H1 (cell line): ENCODE measurements around the gene ZNF143. TPM values are rescaled to one million over a fixed set of nuclear protein-coding genes. Genes with fewer than 3 reads are reported as not detected.

Source experiments
- CTCF ChIA-PET: fragments of 300-600 bp; sonication (Branson Sonifier 250); formaldehyde crosslinking; loops from one replicate; lab custom pipeline; 2021; ENCODE audit not compliant: partially characterized antibody; lab: Charles Lee
- POLR2A ChIA-PET: fragments of 300-600 bp; sonication (Branson Sonifier 250); formaldehyde crosslinking; loops from one replicate; lab custom pipeline; 2021; ENCODE audit warnings: inconsistent platforms; ENCODE audit not compliant: partially characterized antibody; lab: Charles Lee
- DNase-seq, 2 experiments: peaks; one replicate each; pipeline versions ENCODE4 v3.0.0 to v3.0.0-alpha.2; 2010 to 2022; ENCODE audit warnings: low spot score in 2 of 2, low read depth in 1 of 2, mixed read lengths in 1 of 2
- FAIRE-seq: peaks from 2 replicates; lab custom pipeline; 2011; peaks lifted over from hg19 to GRCh38; lab: Jason Lieb, UNC
- H2AFZ ChIP-seq: 2 replicates; pipeline ENCODE4 v1.8.1; 2012; ENCODE audit warnings: low read length, inconsistent platforms
- H2AK5ac ChIP-seq: 2 replicates; pipeline ENCODE4 v1.6.1; 2013; ENCODE audit warnings: low read depth, low read length
- H2BK120ac ChIP-seq: replicated peaks from 2 replicates; pipeline ENCODE3; 2013; ENCODE audit warnings: low read depth, low read length, inconsistent platforms
- H2BK12ac ChIP-seq: 2 replicates; pipeline ENCODE4 v1.6.1; 2013; ENCODE audit warnings: low read depth, low read length
- H2BK15ac ChIP-seq: 2 replicates; pipeline ENCODE4 v1.6.1; 2013; ENCODE audit warnings: low read length
- H2BK20ac ChIP-seq: 2 replicates; pipeline ENCODE4 v1.6.1; 2013; ENCODE audit warnings: low read length
- H2BK5ac ChIP-seq: 2 replicates; pipeline ENCODE4 v1.6.1; 2013; ENCODE audit warnings: low read depth, low read length
- H3K14ac ChIP-seq: 2 replicates; pipeline ENCODE4 v1.6.1; 2013; ENCODE audit warnings: inconsistent platforms; ENCODE audit not compliant: insufficient read length
- H3K18ac ChIP-seq: 2 replicates; pipeline ENCODE4 v1.6.1; 2013; ENCODE audit warnings: low read length; ENCODE audit errors: extremely low read depth
- H3K23ac ChIP-seq: 2 replicates; pipeline ENCODE4 v1.6.1; 2013; ENCODE audit warnings: inconsistent platforms; ENCODE audit not compliant: insufficient read length
- H3K23me2 ChIP-seq: 2 replicates; pipeline ENCODE4 v1.6.1; 2013; ENCODE audit warnings: low read depth, low read length
- H3K27ac ChIP-seq: 2 replicates; pipeline ENCODE4 v1.6.1; 2011; ENCODE audit warnings: low read depth, low read length, inconsistent platforms
- H3K27me3 ChIP-seq, 4 experiments: replicated peaks in 1 of 4; 1 replicate in 1 of 4; 2 replicates in 3 of 4; pipeline versions ENCODE4 v1.6.1 to v1.8.1; 2011 to 2013; ENCODE audit warnings: low read length in 3 of 4, mild to moderate bottlenecking in 3 of 4, inconsistent platforms in 2 of 4, mixed read lengths in 2 of 4, moderate library complexity in 1 of 4; ENCODE audit not compliant: control insufficient read depth in 3 of 4, insufficient read depth in 3 of 4; ENCODE audit errors: extremely low read depth in 1 of 4
- H3K36me3 ChIP-seq, 4 experiments: 2 replicates each; pipeline versions ENCODE4 v1.6.1 to v1.8.1; 2011 to 2013; ENCODE audit warnings: mild to moderate bottlenecking in 4 of 4, low read length in 3 of 4, moderate library complexity in 2 of 4, control low read depth in 1 of 4, inconsistent platforms in 1 of 4; ENCODE audit not compliant: insufficient read depth in 4 of 4, control insufficient read depth in 2 of 4
- H3K4ac ChIP-seq: replicated peaks from 2 replicates; pipeline ENCODE3; 2013; ENCODE audit warnings: low read length, low read depth, mixed read lengths, inconsistent platforms; ENCODE audit not compliant: insufficient read length
- H3K4me1 ChIP-seq, 4 experiments: replicated peaks in 1 of 4; 1 replicate in 1 of 4; 2 replicates in 3 of 4; pipeline versions ENCODE4 v1.6.1 to v1.8.1; 2011 to 2013; ENCODE audit warnings: low read length in 3 of 4, inconsistent platforms in 2 of 4, mixed read lengths in 1 of 4; ENCODE audit not compliant: insufficient read depth in 4 of 4, control insufficient read depth in 3 of 4
- H3K4me2 ChIP-seq, 2 experiments: 2 replicates each; pipeline versions ENCODE4 v1.6.1 to v1.8.1; 2011 to 2013; ENCODE audit warnings: low read depth in 2 of 2, low read length in 2 of 2, control low read depth in 1 of 2, inconsistent platforms in 1 of 2, mild to moderate bottlenecking in 1 of 2; ENCODE audit not compliant: insufficient read depth in 1 of 2
- H3K4me3 ChIP-seq, 4 experiments: fragments of 200-600, 300-600 bp in 1 of 4; sonication (generic), shearing (Covaris generic), sonication (Bioruptor Twin) in 1 of 4; 2 replicates each; pipeline versions ENCODE4 v1.5.1 to v1.8.1; 2011 to 2016; ENCODE audit warnings: low read length in 4 of 4, low read depth in 3 of 4, control low read depth in 2 of 4, inconsistent platforms in 2 of 4, mild to moderate bottlenecking in 2 of 4, mixed read lengths in 1 of 4, moderate library complexity in 1 of 4; ENCODE audit not compliant: insufficient read depth in 2 of 4; ENCODE audit errors: extremely low read depth in 1 of 4
- H3K56ac ChIP-seq: replicated peaks from 2 replicates; pipeline ENCODE3; 2013; ENCODE audit warnings: low read depth, mild to moderate bottlenecking, mixed read lengths, low read length, inconsistent platforms; ENCODE audit not compliant: insufficient read length
- H3K79me1 ChIP-seq: 2 replicates; pipeline ENCODE4 v1.6.1; 2013; ENCODE audit warnings: low read depth, low read length, control low read depth
- H3K79me2 ChIP-seq, 2 experiments: 2 replicates each; pipeline versions ENCODE4 v1.6.1 to v1.8.1; 2012 to 2013; ENCODE audit warnings: low read length in 2 of 2, mild to moderate bottlenecking in 2 of 2, inconsistent platforms in 1 of 2; ENCODE audit not compliant: insufficient read depth in 2 of 2, control insufficient read depth in 1 of 2
- H3K9ac ChIP-seq, 4 experiments: replicated peaks in 1 of 4; 1 replicate in 1 of 4; 2 replicates in 3 of 4; pipeline versions ENCODE4 v1.6.1 to v1.8.1; 2011 to 2013; ENCODE audit warnings: low read depth in 3 of 4, low read length in 3 of 4, control low read depth in 2 of 4, mild to moderate bottlenecking in 2 of 4, moderate library complexity in 2 of 4, inconsistent platforms in 1 of 4; ENCODE audit errors: extremely low read depth in 1 of 4
- H3K9me3 ChIP-seq, 2 experiments: 2 replicates each; pipeline versions ENCODE4 v1.6.1 to v1.8.1; 2012 to 2013; ENCODE audit warnings: mild to moderate bottlenecking in 2 of 2, moderate library complexity in 2 of 2, control low read depth in 1 of 2, inconsistent platforms in 1 of 2, low read depth in 1 of 2, low read length in 1 of 2, mixed read lengths in 1 of 2; ENCODE audit not compliant: insufficient read depth in 2 of 2
- H4K20me1 ChIP-seq, 2 experiments: replicated peaks in 1 of 2; 2 replicates each; pipeline versions ENCODE3 to v1.8.1; 2011 to 2013; ENCODE audit warnings: inconsistent platforms in 2 of 2, low read length in 2 of 2, mild to moderate bottlenecking in 1 of 2; ENCODE audit not compliant: insufficient read depth in 2 of 2, control insufficient read depth in 1 of 2
- H4K5ac ChIP-seq: 2 replicates; pipeline ENCODE4 v1.6.1; 2013; ENCODE audit warnings: low read length, low read depth, mixed read lengths, inconsistent platforms; ENCODE audit not compliant: insufficient read length
- H4K8ac ChIP-seq: 2 replicates; pipeline ENCODE4 v1.8.0; 2013; ENCODE audit warnings: mild to moderate bottlenecking, moderate library complexity, low read length, inconsistent platforms; ENCODE audit not compliant: insufficient read depth; ENCODE audit errors: extremely low read depth
- H4K91ac ChIP-seq: replicated peaks from 2 replicates; pipeline ENCODE3; 2013; ENCODE audit warnings: low read length, mixed read lengths, inconsistent platforms; ENCODE audit not compliant: insufficient read length
- CTCF ChIP-seq, 3 experiments: IDR thresholded peaks; 1 replicate in 2 of 3; 2 replicates in 1 of 3; pipeline versions ENCODE4 v1.5.1 to v1.6.1; 2011; ENCODE audit warnings: low read length in 3 of 3, mild to moderate bottlenecking in 3 of 3, inconsistent platforms in 2 of 3, low read depth in 1 of 3, moderate library complexity in 1 of 3; ENCODE audit not compliant: insufficient read depth in 1 of 3; ENCODE audit errors: control extremely low read depth in 1 of 3
- KDM4A ChIP-seq: IDR thresholded peaks from one replicate; pipeline ENCODE4 v1.7.1; 2012; ENCODE audit warnings: low read depth, mild to moderate bottlenecking, moderate library complexity, low read length, inconsistent platforms; ENCODE audit not compliant: severe bottlenecking
- POLR2A ChIP-seq, 2 experiments: IDR thresholded peaks; 1 replicate in 1 of 2; 2 replicates in 1 of 2; pipeline ENCODE4 v1.6.1; 2011; ENCODE audit warnings: low read depth in 2 of 2, low read length in 2 of 2, mild to moderate bottlenecking in 2 of 2; ENCODE audit errors: control extremely low read depth in 1 of 2
- TAF7 ChIP-seq: optimal IDR thresholded peaks from 2 replicates; pipeline ENCODE3; 2011; ENCODE audit warnings: low read depth, mild to moderate bottlenecking, inconsistent platforms, low read length, moderate library complexity, borderline replicate concordance
- TBP ChIP-seq: IDR thresholded peaks from 2 replicates; pipeline ENCODE4 v1.6.1; 2011; ENCODE audit warnings: low read depth, low read length, improper control_type of control experiment
- TCF12 ChIP-seq: IDR thresholded peaks from 2 replicates; pipeline ENCODE4 v1.6.1; 2011; ENCODE audit warnings: low read depth, mild to moderate bottlenecking, low read length
- WGBS, 2 experiments: shearing (Covaris generic) in 1 of 2; methylation state at CpG; one replicate each; pipeline versions ENCODE4 v1.1.6 to v1.1.7; 2013 to 2015; ENCODE audit warnings: low lambda C conversion rate in 2 of 2, mixed read lengths in 2 of 2, inconsistent platforms in 1 of 2, low coverage in 1 of 2, missing lambda C conversion rate in 1 of 2; ENCODE audit not compliant: insufficient replicate concordance in 2 of 2, insufficient coverage in 1 of 2, insufficient read length in 1 of 2; ENCODE audit errors: extremely low coverage in 1 of 2, missing lambda C conversion rate in 1 of 2; 5-methylcytosine and 5-hydroxymethylcytosine counted together
- polyA plus RNA-seq, 7 experiments: library from polyadenylated mRNA; depleted of rRNA in 3 of 7; stranded (reverse) in 5 of 7; unstranded in 2 of 7; fragments of >200 nt in 5 of 7; fragments of 200-250 nt in 2 of 7; gene quantifications; 1 replicate in 5 of 7; 2 replicates in 1 of 7; 4 replicates in 1 of 7; pipeline versions ENCODE4 v1.2.1 to v1.2.3, GENCODE V29; 2011 to 2013; ENCODE audit warnings: missing spikeins in 2 of 7, mixed read lengths in 2 of 7
- total RNA-seq: library from RNA; stranded (reverse); fragmentation: NEBNext Ultra II Directional; extraction: Animal tissue kit (Norgen Biotek cat#: 25700); gene quantifications from 2 replicates; pipeline ENCODE4 v1.2.1, GENCODE V29; 2021

ZNF143 gene
- total and polyA plus RNA-seq, 2 of the 8 experiments (the other 6 are each of a cell fraction or from before 2014, with no cell fraction given), result 43.0 to 69.2 TPM

- WGBS, 2 experiments, result 91% methylated on average over 9 of the region's 9 CpGs; no CpG with 5 or more reads in 1 of the 2 experiments
- Histone ChIP-seq H3K36me3 (peaks cover 0 to 8% (median 0%) of the 10 kb centered on the region in 4 experiments; a peak in 1 of 8 replicates), H4K91ac (no peak overlapping the region), H3K18ac (no peak overlapping the region), H4K5ac (no peak overlapping the region), H3K79me2 (no peaks in the 10 kb centered on the region), H2AFZ (no peak overlapping the region), H3K4me3 (no peak overlapping the region), H2BK12ac (no peak overlapping the region), H3K4me2 (no peak overlapping the region), H4K20me1 (no peaks in the 10 kb centered on the region), H3K4ac (no peak overlapping the region), H3K23ac (no peak overlapping the region), H3K9me3 (no peaks in the 10 kb centered on the region), H3K79me1 (no peaks in the 10 kb centered on the region), H3K4me1 (peaks cover 2 to 13% (median 6%) of the 10 kb centered on the region in 4 experiments; a peak in 6 of 7 replicates), H3K27ac (no peak overlapping the region), H3K9ac (no peak overlapping the region), H3K14ac (no peak overlapping the region), H3K23me2 (no peaks in the 10 kb centered on the region), H4K8ac (no peak overlapping the region), H2BK5ac (no peak overlapping the region), H2BK15ac (no peak overlapping the region), H3K27me3 (no peaks in the 10 kb centered on the region), H2BK20ac (no peak overlapping the region), H3K56ac (no peak overlapping the region), H2BK120ac (no peak overlapping the region), H2AK5ac (no peak overlapping the region)
- no peak for FAIRE-seq
- no peak for DNase-seq
- CTCF ChIA-PET, result interaction anchor here (0.6 to 2.6 kb wide), 3 partner anchors 25 to 226 kb away, joined by 3 to 18 read pairs (median 4); no protein-coding TSS in a partner anchor
- TF ChIP-seq CTCF (IDR thresholded peaks at IDR 0.05; ENCODE audit: control extremely low read depth in 1 of 3, insufficient read depth in 1 of 3, low read depth in 1 of 3, low read length in 3 of 3) (no peak), TCF12 (no peak), TAF7 (no peak), TBP (no peak), POLR2A (IDR thresholded peaks at IDR 0.05; ENCODE audit: control extremely low read depth in 1 of 2, low read depth in 2 of 2, low read length in 2 of 2) (no peak), KDM4A (no peak)
- POLR2A ChIA-PET, result interaction anchor here (0.9 to 2.7 kb wide), 2 partner anchors 15 to 72 kb away, joined by 4 to 7 read pairs; partner anchors contain the start of gene ZNF143
Observed at GRCh38 chr11:9533058-9533457, 72.2 kb downstream of the ZNF143 start.
